NCI-H82 (cell line): ENCODE data around the gene GRID1.
A peak's percentile ranks its signal among the peaks of the same experiment; 100 is the strongest.
"Not testable (repeated sequence)": the region's sequence is repeated elsewhere in the genome, so short reads cannot be mapped to it uniquely, and the experiment has no call there.

ENCODE experiments used
- DNase-seq: peaks from one replicate; lab custom pipeline; 2025; lab: John Stamatoyannopoulos, UW

GRID1 gene

GRCh38 chr10:86191166-86191565 lies 175.4 kb downstream of the GRID1 start:
- DNase-seq, result no peak

- DNase-seq, result no peak
Measured at GRCh38 chr10:86190291-86190690, 176.3 kb downstream of the GRID1 start.

DNA sequence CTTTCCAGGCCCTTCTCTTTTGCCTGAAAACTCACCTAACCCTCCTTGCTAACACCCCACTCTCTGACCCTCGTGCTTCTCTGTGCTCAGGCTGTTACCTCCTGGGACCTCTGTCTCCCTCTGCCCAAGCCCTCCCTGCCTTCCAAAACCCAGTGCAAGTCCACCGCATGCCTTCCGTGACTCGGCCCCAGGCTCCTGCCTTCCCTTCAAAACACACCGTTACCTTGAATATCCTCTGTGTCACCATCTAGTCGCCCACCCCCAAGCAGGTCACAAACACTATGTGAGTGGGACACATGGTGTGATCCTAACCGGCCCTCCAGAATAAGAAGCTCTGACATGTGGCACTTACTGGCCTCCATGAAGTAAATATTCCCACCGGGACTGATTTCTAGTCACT lies 176.7 kb downstream of the GRID1 start:
- DNase-seq, result no peak

DNA sequence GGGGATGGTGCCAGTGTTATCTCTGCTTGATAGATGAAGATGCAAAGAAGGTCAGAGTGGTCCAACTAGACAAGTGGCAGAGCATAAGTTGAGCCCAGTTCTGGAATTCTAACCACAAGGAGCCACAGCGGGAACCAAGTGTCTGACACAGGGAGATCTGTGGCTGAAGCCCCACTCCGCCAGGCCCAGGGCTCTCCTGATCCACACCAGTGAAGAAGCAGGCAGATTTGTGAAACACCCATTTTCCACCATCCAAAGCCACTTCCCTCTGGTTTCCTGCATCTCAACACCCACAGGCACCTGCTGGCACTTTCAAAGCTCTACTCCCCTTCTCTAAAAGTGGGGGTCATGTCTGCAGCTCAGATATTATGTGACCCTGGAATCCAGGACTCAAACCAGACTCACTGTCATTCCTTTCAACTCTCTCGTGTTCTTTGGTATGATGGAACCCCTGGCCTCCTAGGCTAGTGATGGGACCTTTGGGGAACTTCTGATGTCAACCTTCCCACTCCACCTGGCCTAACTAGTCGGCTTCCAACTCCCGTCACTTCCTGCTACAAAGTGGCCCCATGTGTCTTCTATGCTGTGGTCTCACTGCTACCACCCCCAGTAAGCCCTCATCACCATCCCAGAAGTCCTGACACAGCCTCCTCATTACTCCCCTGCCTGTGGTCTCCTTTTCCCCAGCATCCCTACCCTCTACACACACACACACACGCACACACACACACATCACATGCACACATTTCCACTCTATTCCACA lies 177.6 kb downstream of the GRID1 start:
- DNase-seq, result no peak

GRCh38 chr10:86188326-86188725 lies 178.3 kb downstream of the GRID1 start:
- DNase-seq, result no peak

DNA sequence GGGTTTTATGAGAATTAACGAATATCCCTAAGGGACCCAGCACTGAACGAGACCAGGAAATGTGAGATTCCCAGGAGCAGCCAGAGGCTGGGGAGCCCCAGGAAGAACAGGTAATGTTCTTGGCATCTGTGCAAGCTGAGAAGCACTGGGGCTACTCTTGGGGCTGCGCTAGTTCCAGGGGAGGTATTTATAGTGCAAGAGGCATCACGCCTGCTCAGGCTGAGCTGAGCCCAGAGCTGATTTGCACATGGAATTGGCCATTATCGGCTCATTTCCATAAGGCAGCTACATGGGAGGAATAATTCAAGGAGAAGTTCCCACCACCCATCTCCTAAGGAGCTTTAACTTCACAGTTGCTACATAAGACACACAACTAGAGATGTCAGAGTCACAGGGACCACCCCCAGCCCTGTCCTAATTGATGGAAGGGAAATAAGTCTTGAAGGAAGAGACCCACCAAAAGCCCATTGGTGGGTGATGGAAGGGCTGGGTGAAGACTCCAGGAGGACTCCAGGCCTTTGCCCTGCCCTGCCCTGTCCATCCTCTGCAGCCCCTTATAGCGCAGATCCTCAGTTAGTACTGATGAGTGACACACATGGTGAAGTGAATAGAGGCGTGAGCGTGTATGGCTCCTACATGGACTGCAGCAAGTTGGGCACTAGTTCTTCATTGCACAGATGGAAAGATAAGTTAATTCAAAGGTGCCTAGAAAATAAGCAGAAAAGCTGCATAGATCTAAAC lies 178.9 kb downstream of the GRID1 start:
- DNase-seq, result no peak

DNA sequence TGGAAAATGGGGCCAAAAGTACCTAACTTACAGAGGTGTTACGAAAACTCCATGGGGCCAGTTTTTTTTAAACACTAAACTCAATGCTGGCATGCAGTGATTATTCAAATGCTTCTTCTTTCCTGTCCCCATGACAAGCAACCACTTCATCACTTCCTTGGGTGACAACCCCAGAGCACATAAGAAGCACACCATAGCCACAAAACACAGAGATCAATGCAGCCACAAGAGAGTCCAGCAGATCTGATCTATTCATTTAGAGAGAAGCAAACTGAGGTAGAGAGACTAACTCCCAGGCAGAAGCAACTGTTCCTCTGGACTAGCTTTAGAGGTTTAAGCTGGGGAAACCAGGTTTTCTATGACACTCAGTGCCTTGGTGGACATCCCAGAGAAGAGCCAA lies 180.0 kb downstream of the GRID1 start:
- no peak for DNase-seq

- no peak for DNase-seq
Measured at GRCh38 chr10:86182595-86182994, 184.0 kb downstream of the GRID1 start.

GRCh38 chr10:86182150-86182549 lies 184.4 kb downstream of the GRID1 start:
- DNase-seq, result peak; percentile 3

DNA sequence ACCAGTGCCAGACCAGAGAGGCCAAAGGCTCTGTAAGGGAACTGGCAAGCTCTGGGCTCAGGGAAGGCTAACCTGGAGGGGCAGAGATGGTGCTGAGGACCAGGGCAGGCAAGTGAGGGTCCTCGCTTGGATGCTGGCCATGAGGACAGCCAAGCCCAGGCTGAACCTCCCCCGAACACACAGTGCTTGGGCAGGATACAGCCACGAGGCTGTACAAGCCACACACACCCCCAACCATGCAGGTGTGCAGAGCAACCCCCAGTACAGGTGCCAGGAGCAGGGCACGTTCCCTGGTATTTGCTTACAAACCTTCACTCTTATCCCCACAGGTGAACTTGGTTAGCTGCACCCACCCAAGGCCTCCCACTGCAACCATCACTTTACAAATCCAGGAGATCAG lies 185.7 kb downstream of the GRID1 start:
- no peak for DNase-seq

DNA sequence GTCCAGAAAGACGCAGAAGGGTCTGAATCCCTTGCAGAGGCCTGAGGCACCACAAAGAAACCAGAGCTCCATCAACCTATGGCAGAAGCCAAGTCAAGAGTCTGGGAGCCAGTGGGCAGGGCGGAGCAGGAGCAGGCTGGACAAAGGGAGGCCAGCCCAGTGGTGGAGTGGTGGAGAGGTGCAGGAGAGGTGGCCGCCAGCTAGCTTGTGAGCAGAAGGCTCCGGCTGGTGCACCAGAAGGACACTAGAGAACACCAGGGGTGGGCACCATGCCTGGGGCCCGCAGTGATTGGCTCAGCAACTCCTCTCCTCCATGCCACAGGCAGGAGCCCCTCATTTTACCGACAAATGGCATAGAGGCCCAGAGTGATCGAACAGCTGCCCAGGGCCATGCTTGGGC lies 186.6 kb downstream of the GRID1 start:
- no peak for DNase-seq

GRCh38 chr10:86179153-86179524 lies 187.5 kb downstream of the GRID1 start:
- no peak for DNase-seq

DNA sequence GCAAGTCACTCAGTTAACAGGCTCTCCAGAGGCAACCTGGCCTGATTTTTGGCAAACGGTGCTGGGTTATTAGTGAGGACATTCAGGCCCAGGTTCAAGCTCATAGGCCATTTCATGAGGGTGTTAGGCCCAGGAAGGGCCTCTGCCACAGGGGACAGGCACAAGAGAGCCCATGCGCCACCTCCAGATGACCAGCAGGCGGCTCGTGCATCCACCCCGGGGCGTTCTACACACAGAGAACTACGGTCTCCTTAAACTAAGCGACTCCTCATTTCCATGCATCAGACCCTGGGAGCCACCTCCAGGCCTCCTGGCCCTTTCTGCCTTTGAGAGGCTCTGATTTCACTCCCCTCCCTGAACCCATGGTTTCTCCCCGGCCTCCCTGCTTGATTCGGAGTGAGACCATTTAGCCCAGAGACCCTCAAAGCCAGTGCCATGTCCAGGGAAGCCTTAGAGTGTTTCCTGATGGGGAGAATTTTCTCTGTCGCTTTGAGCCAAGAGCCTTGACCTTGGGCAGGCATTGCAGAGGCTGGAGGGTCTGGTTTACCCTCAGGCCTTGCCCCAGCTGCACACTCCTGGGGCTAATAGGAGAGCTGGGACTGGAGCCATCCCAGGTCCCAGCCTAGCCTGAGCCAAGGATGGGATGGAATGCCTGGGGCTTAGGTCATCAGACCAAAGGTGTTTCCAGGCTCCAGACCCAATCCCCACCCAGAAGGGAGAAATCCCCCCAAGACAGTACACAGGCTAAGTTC lies 188.0 kb downstream of the GRID1 start:
- peak; percentile 65 for DNase-seq

DNA sequence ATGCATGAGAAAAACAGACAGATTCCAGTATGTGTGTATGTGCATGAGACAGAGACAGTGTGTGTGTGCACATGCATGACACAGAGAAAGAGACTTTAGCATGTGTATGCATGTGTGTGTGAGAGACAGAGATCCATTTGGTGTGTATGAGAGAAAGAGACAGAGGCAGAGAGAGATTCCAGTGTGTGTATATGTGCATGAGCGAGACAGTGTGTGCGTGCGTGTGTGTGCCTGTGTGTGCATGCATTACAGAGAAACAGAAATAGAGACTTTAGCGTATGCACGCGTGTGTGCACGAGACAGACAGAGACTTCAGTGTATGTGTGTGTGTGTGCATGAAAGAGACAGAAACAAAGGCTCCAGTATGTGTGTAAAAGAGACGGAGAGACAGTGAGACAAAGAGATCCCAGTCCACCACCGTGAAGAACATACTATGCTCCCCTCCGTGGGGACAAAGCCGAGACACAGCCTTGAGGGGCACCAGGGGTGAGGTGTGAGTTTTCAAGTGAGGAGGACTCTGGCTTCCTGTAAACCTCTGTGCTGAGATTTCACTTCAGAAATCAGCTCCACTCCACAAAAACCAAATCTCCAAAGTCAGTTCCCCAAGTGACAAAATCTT lies 188.9 kb downstream of the GRID1 start:
- DNase-seq, result no peak

DNA sequence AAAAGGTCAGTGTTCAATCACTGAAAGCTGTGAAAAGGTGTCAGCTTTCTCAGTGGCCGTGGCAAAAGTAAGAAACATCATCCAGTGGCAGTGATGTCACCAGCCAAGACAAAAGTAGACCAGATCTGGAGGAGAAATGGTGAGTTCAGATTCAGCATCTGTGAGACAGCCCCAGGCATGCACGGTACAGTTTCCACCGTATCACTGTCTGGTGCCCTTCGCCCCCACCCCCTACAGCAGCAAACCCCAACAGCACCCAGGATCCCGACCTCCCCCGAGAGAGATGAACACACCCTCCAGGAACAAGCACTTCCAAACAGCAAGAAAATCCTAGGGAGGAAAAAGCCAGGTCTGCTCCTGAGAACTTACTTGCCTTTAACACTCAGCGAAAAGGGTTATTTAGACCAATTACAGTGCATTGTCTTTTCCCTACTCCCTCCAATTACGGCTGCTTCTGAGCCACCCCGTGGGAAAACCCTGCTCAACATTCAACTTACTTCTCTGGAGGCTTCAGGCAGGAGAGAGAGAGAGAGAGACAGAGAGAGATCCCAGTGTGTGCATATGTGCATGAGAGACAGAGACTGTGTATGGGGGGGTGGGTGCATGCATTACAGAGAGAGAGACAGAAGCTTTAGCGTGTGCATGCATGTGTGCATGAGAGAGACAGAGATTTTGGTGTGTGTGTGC lies 189.6 kb downstream of the GRID1 start:
- no peak for DNase-seq

DNA sequence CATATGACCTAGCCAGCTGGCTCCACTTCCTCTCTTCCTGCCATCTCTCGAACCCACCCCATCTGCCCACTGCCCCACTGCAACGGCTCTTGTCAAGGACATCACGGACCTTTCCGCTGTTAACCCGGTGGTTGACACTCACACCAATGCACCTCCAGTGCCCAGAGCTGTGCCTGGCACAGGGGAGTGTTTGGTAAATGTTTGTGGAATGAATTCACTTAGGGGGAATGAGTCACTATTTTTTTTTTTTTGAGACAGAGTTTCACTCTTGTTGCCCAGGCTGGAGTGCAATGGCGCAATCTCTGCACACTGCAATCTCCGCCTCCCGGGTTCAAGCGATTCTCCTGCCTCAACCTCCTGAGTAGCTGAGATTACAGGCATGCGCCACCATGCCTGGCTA lies 191.1 kb downstream of the GRID1 start:
- not testable (repeated sequence) for DNase-seq

- DNase-seq, result peak; percentile 69
Measured at GRCh38 chr10:86172301-86172700, 194.3 kb downstream of the GRID1 start.

DNA sequence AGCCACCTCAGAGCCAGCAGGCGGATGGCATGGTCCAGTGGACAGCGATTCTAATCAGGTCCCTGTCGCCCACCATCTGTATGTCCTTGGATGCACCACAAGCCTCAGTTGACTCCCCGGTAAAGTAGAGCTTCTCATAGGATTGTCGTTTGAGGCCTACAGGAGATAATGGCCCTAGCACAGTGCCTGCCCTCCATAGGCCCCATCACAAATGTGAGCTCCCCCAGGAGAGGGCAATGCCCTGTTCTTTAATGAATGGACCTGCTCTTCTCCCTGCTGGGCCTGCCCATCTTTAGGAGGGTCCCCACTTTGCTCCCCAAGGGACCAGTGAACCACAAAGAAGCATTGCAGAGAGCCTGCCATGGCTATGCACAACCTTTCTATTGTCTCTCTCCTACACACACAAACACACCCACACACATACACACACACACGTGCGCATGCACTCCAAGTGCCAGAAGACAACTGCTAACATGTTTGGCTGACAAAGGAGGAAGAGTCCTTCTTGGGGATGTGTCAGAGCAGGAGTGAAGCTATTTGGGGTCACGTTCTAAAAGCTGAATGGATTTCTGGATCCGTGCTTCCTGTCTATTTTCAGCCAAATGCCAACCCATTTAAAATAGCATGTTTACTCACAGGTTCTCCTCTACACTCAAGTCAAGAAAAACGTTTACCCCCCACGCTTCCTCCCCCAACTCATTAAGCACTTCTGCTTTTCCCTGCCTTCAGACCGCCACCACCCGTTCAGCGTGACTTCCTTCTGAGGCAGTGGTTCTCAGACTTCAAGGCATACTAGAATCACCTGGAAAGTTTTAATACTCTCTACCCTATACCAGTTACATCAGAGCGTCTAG lies 196.1 kb downstream of the GRID1 start:
- no peak for DNase-seq

GRCh38 chr10:86169506-86170254 lies 196.9 kb downstream of the GRID1 start:
- no peak for DNase-seq

GRCh38 chr10:86169066-86169465 lies 197.5 kb downstream of the GRID1 start:
- no peak for DNase-seq
